Skin epidermis (tissue), 12 donors: ENCODE data around the gene UNC5B.

Experiments
- H3K27ac ChIP-seq, 21 experiments: fragments of 200-600 bp; sonication (generic) in 11 of 21; one replicate each; pipeline ENCODE4 v1.5.0; 2020; ENCODE audit warnings: mild to moderate bottlenecking in 3 of 21, inconsistent platforms in 2 of 21, moderate library complexity in 2 of 21
- H3K4me3 ChIP-seq, 7 experiments: fragments of 200-600 bp; sonication (generic) in 2 of 7; one replicate each; pipeline ENCODE4 v1.5.0; 2020; ENCODE audit warnings: inconsistent platforms in 2 of 7, mild to moderate bottlenecking in 2 of 7, moderate library complexity in 1 of 7

The UNC5B gene

DNA sequence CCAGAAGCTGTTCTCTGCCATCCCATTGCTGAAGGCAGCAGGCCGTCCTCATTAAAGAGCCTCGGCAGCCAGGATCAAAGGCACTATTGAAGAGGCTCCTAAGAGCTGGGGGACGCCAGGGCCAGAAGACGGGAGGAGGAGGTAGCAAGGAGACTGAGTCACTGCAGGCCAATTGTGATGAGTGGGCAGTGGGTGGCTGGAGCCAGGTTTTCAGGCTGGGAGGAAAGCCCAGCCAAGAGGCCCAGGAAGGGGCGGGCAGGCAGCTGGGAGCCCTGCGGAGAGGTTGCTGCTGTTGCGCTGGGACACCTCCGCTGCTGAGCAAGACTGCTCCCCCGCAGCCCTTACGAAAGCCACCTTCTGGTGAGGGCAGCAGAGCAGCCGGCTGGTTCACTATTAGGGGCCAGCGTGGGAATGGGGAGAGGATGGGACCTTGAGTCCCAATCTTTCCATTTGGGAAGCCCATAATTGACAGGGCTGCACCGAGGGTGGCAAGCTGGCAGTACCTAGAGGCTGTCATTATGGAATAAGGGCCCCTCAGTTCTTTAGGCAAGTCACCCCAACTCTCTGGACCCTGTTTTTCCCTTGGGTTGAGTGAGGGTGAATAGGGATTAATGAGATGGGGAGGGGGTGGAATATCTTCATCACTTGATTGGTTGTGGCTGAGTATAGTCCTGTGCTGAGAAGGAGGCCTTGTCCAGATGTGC, 48.4 kb downstream of the UNC5B start:
- no peak overlapping the region for H3K4me3 ChIP-seq
- peak overlapping the region in 7 of 21 experiments; percentile 7 to 63 (median 20) for H3K27ac ChIP-seq

- H3K27ac ChIP-seq: no peak overlapping the region
- H3K4me3 ChIP-seq: no peak overlapping the region
These were observed 49.7 kb downstream of the UNC5B start for GRCh38 chr10:71262027-71262426.

- no peak overlapping the region for H3K4me3 ChIP-seq
- no peak overlapping the region for H3K27ac ChIP-seq
These were observed 50.4 kb downstream of the UNC5B start for GRCh38 chr10:71262817-71263216.

GRCh38 chr10:71263376-71263775, 51.0 kb downstream of the UNC5B start:
- Histone ChIP-seq H3K4me3 (no peak overlapping the region), H3K27ac (no peak overlapping the region)

GRCh38 chr10:71264345-71265200, 52.2 kb downstream of the UNC5B start:
- H3K27ac ChIP-seq: no peak overlapping the region

DNA sequence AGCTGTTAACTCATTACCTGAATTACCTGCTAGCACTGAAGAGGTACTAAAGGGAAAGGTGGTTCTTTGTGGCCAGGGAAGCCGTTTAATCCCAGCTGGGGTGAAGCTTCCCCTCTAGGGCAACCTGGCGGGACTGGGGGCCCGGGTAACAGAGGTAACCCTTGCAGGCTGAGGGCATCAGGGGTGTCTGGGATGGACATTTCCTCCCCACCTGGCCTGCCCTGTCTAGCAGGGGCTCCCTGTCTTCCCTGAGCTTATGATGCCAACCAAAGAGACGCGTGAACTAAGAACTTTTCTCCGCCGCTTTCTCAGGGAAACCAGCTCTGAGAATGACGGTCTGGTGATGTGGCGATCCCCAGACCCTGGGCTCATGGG, 52.8 kb downstream of the UNC5B start:
- H3K27ac ChIP-seq: no peak overlapping the region
- H3K4me3 ChIP-seq: no peak overlapping the region

More at GRCh38 chr10:71264345-71265200, 52.2 kb downstream of the UNC5B start:
- H3K4me3 ChIP-seq: no peak overlapping the region

GRCh38 chr10:71265618-71266146, 53.3 kb downstream of the UNC5B start:
- no peak overlapping the region for H3K27ac ChIP-seq

DNA sequence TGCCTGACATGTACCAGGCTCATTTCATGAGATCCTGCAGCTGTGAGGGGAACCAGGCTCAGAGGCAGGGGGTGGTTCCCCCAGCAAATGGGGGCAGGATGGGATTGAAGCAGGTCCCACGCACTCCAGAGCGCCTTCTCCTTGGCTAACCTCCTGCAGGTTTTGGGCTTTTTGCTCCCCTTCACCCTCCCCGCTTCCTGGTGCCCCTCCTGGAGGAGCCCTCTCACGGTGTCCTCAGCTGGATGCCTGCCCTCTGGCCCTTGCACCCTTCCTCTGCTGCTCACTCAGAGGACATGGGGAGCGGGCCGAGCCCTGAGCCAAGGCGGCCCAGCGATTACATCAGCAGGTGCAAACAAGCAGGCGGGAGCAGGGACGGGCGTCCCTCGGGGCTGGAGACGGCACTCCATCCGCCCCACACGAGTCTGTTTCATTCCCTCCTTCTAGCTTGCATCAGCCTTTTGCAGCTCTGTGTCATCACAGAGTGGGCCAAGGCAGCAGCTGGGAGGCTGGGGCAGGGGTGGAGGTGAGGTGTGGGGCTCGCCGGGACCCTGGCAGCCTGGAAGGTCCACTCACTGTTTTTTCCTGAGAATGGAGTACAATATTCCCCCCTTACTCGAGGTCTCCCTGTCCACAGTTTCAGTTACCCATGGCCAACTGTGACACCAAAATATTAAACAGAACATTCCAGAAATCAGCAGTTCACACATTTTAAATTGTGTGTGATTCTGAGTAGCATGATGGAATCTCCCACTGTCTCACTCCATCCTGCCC, 54.0 kb downstream of the UNC5B start:
- Histone ChIP-seq H3K4me3 (no peak overlapping the region), H3K27ac (no peak overlapping the region)

More at GRCh38 chr10:71265618-71266146, 53.3 kb downstream of the UNC5B start:
- no peak overlapping the region for H3K4me3 ChIP-seq

DNA sequence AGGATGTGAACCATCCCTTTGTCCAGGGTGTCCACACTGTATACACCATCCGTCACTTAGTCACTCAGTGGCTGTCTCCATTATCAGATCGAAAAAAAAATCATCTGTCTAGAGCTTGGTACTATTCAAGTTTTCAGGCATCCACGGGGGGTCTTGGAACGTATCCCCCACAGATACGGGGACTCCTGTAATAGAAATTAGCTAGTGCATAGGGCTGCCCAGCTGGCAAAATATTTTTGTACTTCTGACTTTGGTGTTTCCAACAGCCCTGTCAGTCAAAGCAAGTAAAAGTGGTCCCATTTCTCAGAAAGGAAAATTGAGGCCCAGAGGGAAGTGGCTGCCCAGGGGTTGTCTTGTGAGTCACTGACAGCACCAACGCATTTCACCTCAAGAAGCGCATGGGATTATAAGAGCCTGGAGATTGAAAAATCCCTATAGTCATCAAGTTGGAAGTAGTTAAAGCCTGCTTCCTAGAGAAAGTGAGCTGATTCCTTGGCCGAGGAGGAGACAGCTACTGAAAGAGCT, 54.6 kb downstream of the UNC5B start:
- Histone ChIP-seq H3K27ac (no peak overlapping the region), H3K4me3 (no peak overlapping the region)

DNA sequence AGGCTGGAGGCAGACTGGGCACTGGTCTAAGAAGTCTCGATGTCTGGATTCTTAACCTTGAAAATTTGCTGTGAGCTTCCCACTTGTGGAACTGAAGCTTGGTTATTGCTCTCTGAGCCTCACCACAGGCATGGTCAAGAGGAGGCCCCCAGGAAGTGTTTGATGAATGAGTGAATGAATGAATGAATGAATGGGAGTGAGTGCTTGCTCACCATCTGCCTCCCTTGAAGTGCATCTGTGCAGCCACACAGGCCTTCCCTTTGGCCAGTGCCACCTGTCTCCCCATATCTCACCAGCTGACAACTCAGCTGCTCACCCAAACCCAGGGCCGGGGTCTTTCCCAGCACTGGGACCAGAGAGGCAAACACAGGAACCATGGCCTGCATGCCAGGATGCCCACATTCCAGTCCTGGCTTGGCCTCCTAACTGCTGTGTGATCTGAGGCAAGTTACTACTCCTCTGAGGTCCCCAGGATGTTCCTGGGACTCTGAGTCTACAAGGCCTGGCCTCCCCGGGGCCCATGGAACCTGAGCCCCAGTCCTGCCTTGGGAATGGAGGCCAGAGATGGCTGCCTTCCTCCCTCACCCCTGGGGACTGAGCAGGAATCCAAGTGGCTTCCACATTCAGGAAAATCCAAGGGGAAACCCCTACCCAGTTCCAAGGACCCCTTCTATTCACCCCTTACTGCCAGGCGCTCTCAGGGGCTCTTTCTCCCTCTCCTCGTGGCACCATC, 55.3 kb downstream of the UNC5B start:
- H3K4me3 ChIP-seq: no peak overlapping the region
- no peak overlapping the region for H3K27ac ChIP-seq

DNA sequence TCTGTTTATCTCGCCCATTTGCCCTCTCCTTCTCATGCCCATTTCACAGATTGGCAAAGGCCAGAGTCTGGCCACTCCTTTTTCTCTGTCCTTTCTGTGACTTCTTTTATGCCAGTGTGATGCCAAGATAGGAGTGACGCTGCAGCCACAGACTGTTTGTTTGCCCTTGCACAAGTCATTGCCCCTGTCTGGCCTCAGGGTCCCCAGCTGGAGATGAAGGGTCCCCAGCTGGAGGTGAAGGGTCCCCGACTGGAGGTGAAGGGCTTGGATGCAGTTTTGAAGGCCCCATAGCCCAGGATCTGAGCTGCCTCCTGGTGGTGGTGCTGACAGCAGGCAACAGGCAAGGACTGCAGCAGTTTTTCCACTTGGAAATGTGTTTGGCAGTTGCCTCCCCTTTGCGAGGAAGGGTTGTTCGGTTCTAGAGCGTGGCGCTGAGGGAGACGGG, 55.9 kb downstream of the UNC5B start:
- Histone ChIP-seq H3K4me3 (no peak overlapping the region), H3K27ac (no peak overlapping the region)

DNA sequence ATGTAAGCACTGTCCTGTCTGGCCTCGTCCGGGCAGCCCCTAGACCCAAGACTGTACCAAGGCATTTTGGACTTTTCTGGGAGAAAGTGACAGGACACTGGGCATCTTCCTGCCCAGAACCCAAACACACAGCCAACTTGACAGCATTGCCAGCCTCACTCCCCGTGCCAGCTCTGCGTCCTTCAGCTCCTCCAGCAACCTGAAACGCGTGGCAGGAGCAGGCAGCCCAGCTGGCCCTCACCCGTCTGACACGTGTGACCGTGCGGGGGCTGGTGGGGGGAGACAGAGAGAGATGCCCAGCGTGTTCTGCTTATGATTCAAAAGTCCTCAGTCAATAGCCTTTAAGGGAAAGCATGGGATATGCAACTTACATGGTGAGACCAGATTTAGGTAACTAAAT, 56.4 kb downstream of the UNC5B start:
- Histone ChIP-seq H3K27ac (no peak overlapping the region), H3K4me3 (no peak overlapping the region)

DNA sequence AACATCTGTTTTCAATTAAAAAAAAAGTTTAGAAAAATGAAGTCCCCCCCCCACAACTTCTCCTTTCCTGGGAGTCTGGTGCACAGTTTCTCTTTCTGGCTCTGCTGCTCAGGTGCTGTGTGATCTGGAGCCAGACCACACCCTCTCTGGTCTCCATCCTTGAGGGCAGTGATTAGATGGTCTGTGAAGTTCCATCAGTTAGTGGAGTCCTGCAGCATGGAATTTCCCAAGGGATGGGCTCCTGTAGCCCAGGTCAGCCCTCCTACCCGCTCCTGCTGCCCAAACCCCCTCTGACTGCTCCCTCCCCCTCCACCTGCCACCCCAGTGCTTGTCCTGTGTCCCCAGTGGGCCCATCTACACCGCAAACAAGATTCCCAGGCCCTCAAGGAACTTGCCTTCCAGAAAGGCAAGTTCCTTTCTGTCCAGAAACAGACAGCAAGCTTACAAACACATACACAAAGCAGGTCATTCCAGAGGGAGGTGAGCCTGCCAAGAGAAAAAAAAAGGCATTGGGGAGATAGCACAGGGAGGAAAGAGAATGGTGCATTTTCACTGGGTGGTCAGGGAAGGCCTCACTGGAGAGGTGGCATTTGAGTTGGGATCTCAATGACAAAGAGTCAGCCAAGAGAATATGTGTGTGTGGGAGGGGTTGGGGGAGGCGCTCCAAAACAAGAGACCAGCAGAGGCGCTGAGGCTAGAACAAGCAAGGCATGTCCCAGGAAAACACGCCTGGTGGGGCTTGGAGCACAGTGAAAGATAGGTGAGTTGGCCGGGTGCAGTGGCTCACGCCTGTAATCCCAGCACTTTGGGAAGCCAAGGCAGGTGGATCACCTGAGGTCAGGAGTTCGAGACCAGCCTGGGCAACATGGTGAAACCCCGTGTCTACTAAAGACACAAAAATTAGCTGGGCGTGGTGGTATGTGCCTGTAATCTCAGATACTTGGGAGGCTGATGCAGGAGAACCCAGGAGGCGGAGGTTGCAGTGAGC, 57.2 kb downstream of the UNC5B start:
- peak overlapping the region in 1 of 21 experiments; percentile 5 for H3K27ac ChIP-seq

DNA sequence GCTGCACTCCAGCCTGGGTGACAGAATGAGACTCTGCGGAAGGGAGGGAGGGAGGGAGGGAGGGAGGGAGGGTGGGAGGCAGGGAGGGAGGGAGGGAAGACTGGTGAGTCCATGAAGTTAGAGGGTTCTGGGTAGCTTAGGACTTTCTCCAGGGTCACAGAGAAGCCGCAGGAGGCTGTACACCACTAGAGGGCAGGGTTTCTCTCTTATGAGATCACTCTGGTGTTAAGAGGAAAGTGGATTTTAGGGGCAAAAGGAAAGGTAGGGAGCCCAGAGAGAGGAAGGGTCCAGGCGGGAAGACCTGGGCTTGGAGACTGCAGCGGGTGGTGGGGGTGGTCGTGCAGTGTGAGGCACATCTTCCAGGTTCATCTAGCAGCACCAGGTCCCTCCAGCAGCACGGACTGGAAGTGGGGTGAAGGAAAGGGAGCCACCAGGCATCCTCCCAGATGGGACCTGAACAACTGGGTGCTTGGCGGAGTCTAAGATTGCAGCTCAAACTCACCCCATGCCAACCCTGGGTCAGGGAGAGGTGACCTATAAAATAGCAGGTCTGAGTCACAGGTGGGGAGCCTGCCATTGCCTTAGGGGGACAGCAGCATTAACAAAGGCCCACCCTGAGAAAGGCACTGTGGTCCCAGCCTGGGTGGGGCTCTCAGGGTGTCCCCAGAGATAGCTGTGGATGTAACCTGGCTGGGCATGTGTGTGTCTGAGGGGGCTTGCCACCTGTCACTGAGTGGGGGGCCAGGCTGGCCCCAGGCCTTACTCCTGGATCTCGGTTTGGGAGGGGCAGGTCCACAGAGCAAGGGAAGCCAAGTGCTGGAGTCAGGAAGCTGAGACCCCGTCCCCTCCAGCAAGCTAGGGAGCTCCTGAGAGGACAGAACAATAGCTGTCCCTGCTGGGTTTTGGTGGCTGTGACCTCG, 58.2 kb downstream of the UNC5B start:
- H3K27ac ChIP-seq: no peak overlapping the region

More for the DNA sequence above, 57.2 kb downstream of the UNC5B start:
- H3K4me3 ChIP-seq: no peak overlapping the region

GRCh38 chr10:71271662-71272055, 59.3 kb downstream of the UNC5B start:
- H3K4me3 ChIP-seq: no peak overlapping the region
- peak overlapping the region in 1 of 21 experiments; percentile 17 for H3K27ac ChIP-seq

More for the DNA sequence above, 58.2 kb downstream of the UNC5B start:
- H3K4me3 ChIP-seq: no peak overlapping the region

- Histone ChIP-seq H3K4me3 (no peak overlapping the region), H3K27ac (peak overlapping the region in 2 of 21 experiments; percentile 17 to 42)
These were observed 59.8 kb downstream of the UNC5B start for GRCh38 chr10:71272056-71272771.
